Measurements from ENCODE around the gene ITPRIP.

ITPRIP gene, protein sequence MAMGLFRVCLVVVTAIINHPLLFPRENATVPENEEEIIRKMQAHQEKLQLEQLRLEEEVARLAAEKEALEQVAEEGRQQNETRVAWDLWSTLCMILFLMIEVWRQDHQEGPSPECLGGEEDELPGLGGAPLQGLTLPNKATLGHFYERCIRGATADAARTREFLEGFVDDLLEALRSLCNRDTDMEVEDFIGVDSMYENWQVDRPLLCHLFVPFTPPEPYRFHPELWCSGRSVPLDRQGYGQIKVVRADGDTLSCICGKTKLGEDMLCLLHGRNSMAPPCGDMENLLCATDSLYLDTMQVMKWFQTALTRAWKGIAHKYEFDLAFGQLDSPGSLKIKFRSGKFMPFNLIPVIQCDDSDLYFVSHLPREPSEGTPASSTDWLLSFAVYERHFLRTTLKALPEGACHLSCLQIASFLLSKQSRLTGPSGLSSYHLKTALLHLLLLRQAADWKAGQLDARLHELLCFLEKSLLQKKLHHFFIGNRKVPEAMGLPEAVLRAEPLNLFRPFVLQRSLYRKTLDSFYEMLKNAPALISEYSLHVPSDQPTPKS

DNA sequence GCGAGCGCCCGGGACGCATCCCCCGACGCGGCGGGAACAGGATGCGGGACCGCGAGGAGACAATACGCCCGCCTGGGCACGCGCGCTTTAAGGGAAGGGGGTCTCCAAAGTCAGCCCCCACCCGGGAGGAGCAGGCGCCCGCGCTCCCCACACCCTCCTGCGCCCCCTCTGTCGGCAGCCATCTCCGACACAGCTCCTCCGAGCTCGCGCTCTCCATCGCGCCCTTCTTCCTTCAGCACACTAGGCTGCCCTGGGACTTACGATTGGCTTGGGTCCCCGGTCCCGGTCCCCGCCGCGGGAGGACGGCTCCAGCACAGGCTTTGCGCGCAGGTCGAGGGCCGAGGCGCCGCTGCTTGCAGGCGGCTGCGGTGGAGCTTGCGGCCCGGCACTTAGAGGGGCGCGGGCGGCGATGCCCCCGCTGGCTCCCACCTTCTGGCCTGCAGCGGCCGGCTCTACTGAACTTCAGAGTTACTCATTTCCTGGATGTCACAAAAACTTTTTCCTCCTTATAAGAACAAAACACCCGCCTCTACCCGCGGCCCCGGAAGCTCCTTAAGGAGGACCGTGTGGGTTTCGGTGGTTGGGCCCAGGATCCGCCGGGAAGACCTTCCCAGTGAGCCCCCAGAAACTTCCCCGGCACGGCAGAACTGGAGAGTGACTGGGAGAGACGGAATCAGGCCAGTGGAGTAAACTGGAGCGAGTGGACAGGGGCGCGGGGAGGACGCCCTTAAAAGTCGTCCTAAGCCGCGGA lies at the start of gene ITPRIP:
TSS of gene ITPRIP (minus strand) at position 481 of the 751 bp plus-strand sequence. CDS start 22,414 bp downstream, outside the sequence.
- peak; percentile 67 for DNase-seq

DNA sequence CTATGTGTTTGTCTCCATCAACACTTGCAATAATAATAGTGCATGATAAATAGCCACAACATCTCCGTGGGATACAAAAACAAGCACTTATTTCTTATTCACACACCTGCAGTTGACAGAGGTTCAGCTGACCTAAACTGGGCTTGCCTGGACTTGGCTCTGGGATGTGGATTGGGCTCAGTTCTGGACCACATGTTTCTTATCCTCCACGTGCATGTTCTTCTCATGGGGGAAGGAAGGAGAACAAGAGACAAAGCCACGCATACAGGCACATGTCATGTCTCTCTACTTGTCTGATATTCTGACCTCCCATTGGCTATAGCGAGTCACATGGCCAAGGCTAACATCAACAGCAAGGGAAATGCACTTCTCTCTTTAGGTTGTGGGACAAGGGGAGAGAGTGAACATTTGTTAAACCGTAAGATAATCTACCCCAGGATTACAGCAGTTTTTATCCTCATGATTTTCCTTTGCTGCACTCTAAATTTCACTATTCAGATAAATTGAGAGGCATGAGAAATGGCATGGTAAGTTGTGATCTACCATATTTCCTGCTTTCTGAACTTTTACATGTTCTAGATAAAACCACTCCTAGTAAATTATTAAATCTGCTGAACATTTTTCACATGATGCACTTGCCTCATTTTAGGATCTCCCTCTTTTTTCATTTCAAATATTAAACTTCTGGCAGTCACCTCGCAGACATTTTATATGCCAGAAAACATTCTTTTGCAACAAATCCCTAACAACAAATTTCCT lies 49.0 kb upstream of the ITPRIP start:
- DNase-seq = no peak

DNA sequence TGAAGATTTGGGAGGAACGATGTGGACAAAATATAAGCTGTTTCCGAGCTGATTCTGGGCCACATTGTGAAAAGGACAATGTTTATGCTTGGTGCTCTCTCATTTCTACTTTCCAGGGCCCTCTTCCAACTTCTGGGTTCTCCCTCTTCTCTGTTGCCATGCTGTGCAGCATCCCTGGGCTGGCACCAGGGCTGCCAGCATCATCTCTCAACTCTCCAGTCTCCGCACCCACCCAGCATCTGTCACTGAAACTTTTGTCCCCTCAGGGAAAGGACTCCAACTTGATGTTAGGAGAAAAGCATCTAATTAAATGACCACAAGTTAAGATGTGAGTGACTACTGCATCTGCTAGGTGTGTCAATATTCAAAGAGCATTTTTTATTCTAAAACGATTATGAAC lies 42.1 kb upstream of the ITPRIP start:
- DNase-seq = no peak

DNA sequence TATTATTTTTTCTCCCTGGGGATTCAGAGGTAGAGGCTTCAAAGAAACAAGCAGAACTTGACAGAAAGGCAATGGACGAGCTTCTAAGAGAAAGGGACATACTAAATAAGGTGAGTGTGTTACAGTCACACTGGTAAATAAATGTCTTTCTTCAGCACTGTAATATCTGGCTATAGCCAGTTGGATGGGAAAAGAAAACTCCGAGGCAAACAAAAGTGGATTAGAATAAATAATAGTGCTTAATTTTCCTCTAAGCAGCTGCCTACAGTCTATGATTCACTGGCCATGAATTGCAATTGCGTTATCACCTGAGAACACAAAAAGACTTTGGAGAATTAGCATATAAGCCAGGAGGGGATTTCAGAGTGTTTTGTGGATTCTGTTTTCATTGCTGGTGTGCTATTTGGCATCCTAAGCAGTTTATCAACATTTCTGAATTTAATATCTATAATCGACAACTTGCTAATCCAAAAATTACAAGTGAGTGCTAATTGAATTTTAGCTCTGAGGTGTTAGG lies 38.6 kb upstream of the ITPRIP start:
- DNase-seq = no peak

DNA sequence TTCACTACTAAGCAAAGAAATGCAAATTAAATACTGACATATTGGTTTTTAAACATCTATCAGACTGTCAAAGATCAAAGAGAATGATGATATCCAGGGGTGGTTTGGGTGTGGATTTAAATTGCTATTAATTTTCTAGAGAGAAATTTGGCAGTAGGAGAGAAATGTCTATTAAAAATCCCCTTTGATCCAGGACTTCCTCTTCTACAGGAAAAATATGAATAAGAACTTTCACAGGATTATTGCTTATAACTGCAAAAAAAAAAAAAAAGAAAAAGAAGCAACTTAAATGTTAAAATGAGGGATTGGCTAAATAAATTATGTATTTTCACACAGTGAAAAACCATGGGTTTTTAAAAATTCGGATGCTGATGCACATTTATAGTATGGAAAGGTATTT lies 36.3 kb upstream of the ITPRIP start:
- DNase-seq = no peak

DNA sequence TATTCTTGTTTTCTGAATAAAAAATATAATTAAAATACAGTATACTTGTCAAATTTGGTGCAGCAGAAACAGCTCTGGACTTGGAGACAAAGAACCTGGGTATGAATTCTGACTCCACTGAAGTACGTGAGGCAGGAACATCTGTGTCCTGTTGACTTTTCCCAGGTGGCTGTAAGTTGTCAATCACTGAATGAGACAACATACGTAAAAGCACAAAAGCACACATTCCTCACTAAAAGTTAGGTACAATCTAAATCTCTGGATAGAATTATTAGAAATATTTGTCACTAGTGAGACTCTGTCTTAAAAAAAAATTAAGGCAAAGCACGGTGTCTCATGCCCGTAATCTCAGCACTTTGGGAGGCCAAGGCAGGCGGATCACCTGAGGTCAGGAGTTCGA lies 33.5 kb upstream of the ITPRIP start:
- no peak for DNase-seq

DNA sequence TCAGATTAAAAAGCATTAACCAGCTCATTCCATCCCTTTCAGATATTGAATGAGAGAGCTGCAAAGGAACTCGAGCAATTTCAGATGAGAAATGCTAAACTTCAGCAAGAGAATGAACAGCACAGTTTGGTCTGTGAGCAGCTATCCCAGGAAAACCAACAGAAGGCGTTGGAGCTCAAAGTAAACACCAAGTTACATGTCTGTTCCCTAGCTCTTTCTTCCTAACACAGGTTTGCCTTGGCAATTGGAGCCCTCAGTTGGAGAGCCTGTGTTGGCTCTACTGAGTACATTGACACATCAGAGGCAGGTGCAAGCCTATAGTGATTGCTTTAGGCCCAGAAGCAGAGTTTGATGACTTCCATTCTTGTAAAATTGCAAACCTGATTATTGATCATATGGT lies 30.1 kb upstream of the ITPRIP start:
- DNase-seq = no peak

DNA sequence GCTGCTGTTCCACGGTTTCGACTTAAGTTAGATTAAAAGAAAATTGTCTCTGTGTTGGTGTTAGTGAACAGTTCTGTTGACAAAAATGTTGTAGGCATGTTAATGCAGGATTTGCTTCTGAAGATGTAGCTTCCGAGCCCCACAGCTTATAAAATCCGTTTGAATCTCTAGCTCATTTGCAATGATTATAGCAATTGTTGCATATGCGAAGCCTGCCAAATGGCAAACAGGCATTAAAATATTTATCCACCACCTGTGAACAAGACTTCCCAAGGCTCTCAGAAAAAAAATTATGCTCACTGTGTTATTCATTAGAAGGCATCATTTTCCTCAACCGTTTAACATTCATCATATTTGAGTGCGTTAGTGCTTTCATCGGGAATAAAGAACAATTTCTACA lies 29.6 kb upstream of the ITPRIP start:
- no peak for DNase-seq

DNA sequence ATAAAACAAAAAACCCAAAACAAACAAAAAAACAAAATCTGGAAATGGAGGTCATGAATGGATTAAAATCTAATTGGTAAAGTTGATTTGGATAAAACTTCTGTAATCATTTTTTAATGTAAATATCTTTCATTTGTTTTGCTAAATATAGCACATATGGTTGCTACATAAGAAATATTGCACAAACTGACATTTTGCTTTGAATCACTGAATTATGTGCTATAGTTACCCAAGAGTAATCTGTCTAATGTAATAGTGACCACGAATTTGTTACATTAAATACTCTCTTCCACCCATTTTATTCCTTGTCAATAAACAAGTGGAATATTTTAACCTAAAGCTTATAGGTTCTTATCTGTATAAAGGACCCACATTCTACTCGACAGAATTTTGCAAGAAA lies 21.5 kb upstream of the ITPRIP start:
- no peak for DNase-seq

DNA sequence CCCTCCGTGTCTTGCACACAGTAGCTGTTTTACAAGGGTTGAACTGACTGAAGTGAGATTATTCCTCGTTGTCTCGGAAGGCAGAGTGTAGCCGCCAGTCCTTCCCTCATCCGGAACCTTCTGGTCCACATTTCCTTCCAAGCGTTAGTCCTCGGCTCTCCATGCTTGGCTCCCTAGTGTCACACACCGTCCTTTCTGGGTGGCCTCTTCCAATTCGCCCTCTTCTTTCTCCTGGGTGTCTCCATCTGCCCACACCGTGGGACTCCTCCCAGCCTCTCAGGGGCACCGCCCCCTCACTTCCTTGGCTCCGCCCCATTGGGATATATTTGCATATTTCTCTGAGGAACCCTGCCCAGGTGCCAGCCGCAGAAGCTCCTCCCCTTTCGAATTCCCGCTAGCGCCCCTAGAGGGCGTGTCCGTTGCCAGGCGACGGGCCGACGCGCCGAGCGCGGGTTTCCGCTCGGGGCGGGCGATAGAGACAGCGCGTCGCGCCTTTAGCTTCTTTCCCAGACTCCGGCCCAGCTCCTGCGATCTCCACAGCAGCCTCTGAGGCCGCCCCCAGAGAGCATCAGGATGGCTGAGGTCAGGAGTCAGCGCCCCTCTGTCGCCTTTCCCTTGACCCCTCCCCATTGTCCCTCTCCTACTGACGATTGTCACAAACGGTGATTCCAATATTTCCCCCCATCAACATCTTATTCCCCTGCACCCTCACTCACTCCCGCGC lies 15.2 kb upstream of the ITPRIP start, which contains the start of gene CFAP58:
TSS of gene CFAP58 (plus strand) at position 509 of the 724 bp plus-strand sequence. CDS start at position 574, 65 bp downstream.
- DNase-seq = peak; percentile 86

DNA sequence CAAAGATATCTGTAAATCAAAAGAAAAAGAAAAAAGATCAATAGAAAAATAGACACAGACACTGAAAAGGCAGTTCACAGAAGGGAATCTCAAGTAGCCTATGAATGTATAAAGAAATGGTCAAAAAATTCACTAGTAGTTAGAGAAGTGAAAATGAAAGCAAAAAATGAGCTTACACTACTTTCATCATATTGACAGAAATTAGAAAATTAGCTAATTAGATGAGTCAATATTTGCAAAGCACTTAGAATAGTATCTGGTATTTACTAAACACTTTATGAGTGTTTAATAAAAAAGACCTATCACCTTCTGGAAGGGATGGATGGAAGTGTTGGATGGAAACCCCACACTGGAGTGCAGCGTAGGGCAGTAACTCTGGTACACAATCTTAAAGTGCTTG lies 13.7 kb upstream of the ITPRIP start:
- no peak for DNase-seq

DNA sequence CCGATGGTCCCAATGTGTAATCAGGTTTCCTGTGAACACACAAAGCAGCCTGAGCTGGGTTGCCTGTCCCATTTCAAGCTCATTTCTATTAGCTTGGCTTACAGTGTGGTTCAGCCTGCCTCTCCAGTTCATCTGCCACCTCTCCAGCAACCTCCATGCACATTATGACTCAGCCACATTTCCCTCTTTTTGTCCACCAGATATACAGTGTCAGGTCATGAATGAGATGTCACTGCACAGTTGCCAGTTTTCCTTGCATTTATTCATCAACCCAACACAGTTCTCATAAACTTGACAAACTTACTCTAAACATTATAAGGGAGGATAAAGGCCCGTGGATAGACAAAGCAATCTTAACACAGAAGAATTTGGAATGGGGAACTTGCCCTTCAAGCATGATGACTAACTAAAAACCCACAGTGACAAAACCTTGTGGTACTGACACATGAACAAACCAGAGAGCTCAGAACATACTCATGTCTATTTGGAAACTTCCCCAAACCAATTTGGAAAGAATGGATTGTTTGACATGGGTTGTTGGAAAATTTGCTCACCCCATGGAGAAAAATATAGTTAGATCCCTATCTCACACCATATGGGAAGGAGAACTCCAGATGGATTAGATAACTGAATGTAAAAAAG lies 12.9 kb upstream of the ITPRIP start:
- no peak for DNase-seq

DNA sequence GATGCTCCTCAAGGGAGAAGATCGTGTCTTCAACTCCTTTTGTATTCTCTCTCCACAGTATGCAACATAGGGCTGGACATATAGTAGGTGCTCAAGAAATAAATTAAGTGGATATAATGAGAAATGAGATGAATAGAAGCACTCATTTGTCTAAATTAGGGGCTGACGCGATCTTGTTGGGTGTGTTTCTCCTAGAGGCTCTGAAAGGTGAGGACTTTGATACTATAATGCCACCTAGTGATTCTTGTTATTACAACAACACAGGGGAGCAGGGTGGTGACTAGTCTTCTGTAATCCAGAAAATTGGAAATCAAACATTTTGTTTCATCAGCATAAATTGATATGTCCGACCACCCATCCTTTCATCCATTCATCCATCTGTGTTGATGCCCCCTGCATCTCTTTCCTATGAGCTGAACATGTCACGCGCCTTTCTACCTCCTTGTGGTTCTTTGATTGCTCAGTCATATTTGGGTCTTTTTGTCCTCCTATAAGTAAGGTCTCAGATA lies 11.9 kb upstream of the ITPRIP start:
- DNase-seq = no peak

DNA sequence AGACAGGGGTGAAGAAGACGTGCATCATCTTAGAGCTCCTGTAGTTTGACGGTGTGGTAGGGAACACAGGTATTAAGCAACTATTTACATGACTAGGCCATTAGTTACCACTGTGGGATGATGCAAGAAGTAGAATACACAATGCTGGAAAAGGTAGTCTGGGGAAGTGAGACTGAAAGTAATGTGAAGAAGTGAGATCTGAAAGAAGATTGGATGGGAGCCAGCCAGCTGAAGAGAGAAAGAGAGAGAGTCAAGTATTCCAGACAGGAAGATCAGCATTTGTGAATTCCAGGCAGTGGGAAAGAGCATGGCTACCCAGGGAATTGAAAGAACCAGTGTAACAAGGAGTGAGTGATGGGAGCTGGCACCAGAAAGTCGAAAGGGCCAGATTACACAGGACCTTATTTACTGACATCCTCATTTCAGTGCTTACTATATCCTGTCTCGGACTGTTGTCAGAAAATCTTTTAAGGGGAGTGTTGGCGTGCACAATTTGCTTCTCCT lies 11.4 kb upstream of the ITPRIP start:
- DNase-seq = no peak

DNA sequence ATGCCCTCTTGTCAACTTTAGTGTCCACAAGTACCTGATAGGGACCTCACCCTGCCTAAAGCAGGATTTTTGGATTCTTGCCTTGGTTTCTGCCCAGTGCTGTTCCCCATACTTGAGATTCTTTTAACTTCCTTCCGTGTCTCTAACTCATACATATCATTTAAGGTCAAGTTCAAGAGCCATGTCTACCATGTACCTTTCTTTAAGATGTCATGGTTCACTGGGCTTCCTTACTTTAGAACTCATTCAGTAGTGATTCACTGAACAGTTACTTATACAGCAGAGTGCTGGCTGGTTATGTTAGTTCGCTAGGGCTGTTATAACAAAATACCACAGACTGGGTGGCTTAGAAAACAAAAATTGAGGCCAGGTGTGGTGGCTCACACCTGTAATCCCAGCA lies 10.3 kb upstream of the ITPRIP start:
- no peak for DNase-seq

DNA sequence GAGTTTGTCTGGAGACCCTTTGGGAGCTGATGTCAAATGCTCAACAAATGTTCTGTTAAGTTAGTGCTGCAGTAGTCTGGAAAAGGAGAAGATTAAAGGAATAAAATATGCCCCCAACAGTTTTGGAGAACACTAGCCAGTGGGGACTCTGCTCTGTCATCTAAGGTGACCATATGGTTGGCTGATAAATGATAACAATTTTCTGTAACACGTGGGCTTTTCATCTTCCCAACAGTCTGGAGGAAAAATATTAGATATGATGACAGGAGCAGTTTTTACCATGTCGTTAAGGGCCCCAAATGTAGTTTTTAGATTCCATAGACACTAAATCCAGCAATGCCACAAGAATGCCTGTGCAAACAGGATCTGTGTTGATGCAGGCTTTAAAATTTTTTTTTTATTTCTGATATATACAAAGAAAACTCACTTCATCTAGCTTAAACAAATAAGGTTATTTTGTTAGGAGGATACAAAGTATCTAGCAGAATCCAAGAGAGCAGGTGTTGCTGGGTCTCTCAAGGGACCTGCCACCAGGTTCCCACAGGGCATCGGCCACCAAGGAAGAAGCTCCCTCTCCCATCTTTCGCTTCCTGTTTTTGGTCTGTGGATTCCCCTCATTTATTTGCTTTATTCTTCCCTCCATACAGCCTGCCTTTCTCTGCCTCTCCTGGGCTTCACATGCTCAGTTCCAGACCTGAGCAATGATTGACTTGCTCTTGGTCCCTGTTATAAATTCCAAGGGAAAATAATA lies 9.2 kb upstream of the ITPRIP start:
- no peak for DNase-seq

DNA sequence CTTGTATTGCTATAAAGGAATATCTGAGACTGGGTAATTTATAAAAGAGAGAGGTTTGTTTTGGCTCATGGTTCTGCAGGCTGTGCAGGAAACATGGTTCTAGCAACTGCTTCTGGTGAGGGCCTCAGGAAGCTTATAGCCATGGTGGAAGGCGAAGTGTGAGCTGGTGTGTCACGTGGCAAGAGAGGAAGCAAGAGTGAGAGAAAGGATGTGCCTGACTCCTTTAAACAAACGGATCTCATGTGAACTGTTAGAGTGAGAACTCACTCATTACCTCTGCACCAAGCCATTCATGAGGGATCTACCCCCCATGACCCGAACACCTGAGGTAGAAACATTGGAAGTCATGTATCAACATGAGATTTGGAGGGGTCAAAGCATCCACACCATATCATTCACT lies 7.7 kb upstream of the ITPRIP start:
- no peak for DNase-seq

DNA sequence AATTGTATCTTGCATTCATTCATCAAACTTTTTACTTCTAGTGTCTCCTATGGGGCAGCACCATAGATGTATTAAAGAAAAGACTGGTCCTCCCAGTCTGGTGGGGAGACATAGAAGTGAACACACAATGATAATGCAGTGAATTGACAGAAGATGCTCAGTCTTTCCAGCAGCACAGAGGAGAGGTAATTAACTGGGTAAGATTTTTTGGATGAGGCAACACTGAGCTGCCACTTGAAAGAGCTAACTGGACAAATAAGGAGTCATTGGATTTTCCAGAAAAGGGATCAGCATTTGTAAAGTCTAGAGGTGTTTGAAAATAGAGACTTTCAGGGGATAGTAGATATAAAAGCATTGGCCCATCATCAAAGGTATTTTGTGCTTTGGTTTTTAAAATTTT lies 7.2 kb upstream of the ITPRIP start:
- no peak for DNase-seq

DNA sequence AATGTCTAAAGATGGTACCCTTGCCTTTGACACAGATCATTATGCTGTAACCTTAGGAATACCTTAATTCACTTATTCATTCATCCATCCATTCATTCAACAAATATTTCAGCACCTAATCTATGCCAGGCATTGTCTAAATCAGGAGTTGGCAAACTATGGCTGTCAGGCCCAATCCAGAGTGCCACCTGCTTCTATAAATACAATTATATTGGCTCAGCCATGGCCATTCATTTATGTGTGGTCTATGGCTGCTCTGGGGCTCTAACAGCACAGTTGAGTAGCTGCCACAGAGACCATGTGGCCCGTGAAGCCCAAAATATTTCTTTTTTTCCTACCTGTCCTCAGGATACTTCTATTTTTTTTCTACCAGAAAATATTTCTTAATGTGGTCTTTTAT lies 6.0 kb upstream of the ITPRIP start:
- DNase-seq = no peak

DNA sequence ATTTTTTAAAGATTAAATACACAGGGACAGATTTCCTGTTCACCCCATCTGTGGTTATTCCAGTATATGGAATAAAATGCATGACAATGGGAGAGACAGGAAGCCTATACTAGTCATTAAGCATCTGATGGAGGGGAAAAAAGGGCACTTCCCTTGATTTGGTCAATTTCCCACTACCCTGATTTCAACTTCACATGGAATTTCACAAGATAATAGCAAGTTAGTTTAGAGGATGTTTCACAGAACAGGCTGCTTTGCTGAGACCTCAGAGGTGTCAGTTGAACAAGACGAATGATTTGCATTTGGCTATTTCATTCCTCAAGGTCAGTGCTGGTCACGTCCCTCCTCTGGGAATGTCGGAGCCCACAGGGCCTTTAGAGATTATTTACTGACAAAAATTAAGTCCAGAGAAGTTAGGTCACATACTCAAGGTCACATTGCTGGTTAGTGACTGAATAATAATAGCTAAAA lies 4.7 kb upstream of the ITPRIP start:
- no peak for DNase-seq

Measured in stimulated activated CD4-positive, alpha-beta T cell treated with anti-CD3 and anti-CD28 coated beads, Interleukin-4, amount 100 ng/mL, for 1 hour (primary cell).